GM12865 (cell line): ENCODE data around the gene SURF6.

Experiments
- DNase-seq: peaks from one replicate; pipeline ENCODE4 v3.0.0; 2010; ENCODE audit warnings: low read depth
- H3K4me3 ChIP-seq: 2 replicates; pipeline ENCODE4 v1.5.1; 2011; ENCODE audit warnings: mild to moderate bottlenecking, low read depth, low read length, control low read depth
- CTCF ChIP-seq: IDR thresholded peaks from 2 replicates; pipeline ENCODE4 v1.5.1; 2011; ENCODE audit warnings: low read length, control low read depth, low read depth, inconsistent platforms; ENCODE audit not compliant: insufficient read depth; ENCODE audit errors: missing control alignments

SURF6 gene

DNA sequence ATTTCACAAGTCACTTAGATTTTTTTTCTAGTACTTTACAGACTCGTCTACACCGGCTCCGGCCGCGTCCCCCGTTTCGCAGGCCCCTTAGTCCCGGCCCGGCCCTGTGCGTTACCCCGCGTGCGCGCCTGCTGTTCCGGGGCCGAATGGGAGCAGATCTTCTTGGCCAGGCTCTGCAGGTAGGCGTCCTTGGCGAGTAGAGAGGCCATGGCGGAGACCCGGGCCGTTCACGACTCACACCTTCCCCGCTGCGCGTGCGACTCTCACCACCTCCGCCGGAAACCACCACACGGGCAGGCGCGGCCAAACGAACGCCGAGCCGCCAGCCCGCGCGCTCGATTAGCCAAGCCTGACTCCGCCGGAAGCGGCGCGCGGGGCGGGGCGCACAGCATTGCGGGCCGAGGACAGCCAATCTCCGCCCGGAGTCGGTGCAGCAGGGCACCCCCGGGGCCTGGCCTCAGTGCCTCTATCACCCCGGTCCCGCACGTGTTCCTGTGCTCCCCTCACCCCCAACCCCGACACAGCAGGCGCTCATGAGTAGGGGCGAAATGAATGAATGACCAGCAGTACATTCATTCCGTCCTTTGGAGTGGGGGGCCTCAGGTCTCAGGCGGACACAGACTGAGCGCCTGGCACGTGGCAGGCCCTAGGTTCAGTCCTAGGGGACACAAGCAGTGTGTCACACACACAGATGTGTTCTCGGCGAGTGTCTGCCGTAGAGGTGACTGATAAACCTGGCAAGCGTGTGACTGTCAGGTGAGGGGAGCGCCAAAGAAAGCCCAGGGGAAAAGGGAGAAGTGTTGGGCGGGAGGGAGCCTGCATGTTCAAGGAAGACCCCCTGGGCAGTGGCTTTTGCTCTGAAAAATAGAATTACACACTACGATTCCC lies at the start of gene SURF6:
TSS of gene SURF6 (minus strand) at position 265 of the 888 bp plus-strand sequence. CDS start at position 209, 56 bp downstream.
- TF ChIP-seq CTCF: no peak
- peak; percentile 97 for DNase-seq
- peak within 1 kb of the TSS; percentile 98 for H3K4me3 ChIP-seq

GRCh38 chr9:133385452-133385851 lies 49.5 kb upstream of the SURF6 start:
- no peak for DNase-seq
- TF ChIP-seq CTCF: no peak
- H3K4me3 ChIP-seq: no peak overlapping the region

DNA sequence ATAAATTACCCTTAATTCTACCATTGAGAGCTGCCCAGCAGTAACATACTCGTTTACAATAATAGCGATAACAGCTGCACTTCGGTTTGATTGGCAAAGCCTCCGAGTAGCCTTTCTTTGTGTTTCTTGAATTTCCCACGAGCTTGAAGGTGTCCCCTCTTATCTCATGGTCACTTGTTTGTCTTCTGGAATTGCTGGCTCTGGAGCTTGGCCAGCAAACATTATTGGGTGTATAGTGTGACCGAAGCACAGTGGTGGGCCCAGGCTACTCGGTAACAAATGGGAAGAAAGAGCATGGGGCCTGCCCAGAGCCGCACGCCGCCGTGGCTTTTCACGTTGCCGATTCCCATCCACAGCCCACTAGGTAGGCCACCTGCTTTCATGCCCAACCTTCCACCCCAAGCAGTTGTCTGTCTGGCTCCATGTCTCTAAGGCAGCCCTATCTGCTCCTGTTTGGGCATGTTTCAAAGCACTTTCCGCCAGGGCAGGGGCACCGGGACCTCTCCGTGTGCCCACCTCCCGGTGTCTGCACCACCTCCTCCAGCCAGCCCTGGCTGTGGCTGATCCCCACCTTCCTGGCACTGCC lies 48.8 kb upstream of the SURF6 start:
- no peak for TF ChIP-seq CTCF
- no peak for DNase-seq
- H3K4me3 ChIP-seq: no peak overlapping the region

DNA sequence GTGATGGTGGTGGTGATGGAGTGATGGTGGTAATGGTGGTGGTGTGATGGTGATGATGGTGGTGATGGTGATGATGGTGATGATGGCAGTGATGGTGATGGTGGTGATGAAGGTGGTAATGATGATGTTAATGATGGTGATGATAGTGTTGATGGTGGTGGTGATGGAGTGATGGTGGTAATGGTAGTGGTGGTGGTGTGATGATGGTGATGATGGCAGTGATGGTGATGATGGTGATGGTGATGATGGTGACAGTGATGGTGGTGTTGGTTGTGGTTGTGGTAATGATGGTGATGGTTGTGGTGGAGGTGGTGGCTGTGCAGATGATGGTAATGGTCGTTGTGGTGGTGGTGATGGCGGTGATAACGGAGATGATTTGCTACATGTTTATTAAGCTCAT lies 47.5 kb upstream of the SURF6 start:
- no peak overlapping the region for H3K4me3 ChIP-seq
- no peak for TF ChIP-seq CTCF
- DNase-seq: no peak

GRCh38 chr9:133382507-133383141 lies 46.6 kb upstream of the SURF6 start:
- H3K4me3 ChIP-seq: no peak overlapping the region
- no peak for TF ChIP-seq CTCF
- DNase-seq: no peak

DNA sequence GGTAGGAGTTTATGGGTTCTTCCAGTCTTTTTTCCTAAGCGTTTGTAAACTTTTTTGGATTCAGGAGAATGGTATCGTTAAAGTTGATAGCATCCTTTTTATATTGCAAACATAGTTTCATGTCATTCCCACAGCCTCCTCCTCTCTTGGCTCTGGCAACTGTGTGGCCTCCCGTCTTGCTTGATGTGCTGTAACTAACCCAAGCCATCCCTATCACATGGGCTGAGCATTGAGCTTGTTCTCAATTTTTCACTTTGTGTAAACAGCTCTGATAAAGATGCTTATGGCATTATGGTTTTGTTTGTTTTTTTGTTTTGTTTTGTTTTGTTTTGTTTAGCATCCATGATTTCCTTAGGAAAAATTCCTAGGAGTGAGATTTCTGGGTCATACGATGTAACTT lies 44.7 kb upstream of the SURF6 start:
- DNase-seq: no peak
- no peak overlapping the region for H3K4me3 ChIP-seq
- no peak for TF ChIP-seq CTCF
